Measurements from ENCODE around the gene MXRA8.

DNA sequence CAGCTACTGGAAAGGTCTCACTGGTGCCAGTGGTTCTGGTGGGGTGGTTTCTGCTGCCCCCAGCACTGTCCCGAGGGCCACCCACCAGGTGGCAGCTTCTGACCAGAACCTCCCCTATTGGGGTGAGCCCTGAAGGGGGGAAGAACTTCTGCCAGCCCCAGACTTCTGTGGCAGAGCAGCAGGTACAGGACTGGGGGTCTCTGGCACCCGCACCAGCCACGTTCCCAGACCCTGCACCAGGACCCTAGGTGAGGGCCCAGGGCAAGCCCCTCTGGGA is 48.3 kb downstream of the MXRA8 start:
- TF ChIP-seq, protein P1, sequence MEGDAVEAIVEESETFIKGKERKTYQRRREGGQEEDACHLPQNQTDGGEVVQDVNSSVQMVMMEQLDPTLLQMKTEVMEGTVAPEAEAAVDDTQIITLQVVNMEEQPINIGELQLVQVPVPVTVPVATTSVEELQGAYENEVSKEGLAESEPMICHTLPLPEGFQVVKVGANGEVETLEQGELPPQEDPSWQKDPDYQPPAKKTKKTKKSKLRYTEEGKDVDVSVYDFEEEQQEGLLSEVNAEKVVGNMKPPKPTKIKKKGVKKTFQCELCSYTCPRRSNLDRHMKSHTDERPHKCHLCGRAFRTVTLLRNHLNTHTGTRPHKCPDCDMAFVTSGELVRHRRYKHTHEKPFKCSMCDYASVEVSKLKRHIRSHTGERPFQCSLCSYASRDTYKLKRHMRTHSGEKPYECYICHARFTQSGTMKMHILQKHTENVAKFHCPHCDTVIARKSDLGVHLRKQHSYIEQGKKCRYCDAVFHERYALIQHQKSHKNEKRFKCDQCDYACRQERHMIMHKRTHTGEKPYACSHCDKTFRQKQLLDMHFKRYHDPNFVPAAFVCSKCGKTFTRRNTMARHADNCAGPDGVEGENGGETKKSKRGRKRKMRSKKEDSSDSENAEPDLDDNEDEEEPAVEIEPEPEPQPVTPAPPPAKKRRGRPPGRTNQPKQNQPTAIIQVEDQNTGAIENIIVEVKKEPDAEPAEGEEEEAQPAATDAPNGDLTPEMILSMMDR (IDR thresholded peaks at IDR 0.05) = no peak
- no peak for TF ChIP-seq ZFX (IDR thresholded peaks at IDR 0.05; ENCODE audit: borderline replicate concordance)
